NCI-H1092 (cell line): ENCODE measurements around the gene NAPA.

Experiments used
- DNase-seq: peaks from one replicate; lab custom pipeline; 2025; lab: John Stamatoyannopoulos, UW

Gene NAPA

GRCh38 chr19:47458672-47459071 is 56.2 kb downstream of the NAPA start:
- no peak for DNase-seq

GRCh38 chr19:47456721-47457474 is 58.0 kb downstream of the NAPA start:
- DNase-seq: no peak

- DNase-seq: no peak
Measured at GRCh38 chr19:47450478-47450877, 64.4 kb downstream of the NAPA start.

GRCh38 chr19:47448360-47448727 is 66.5 kb downstream of the NAPA start:
- DNase-seq: no peak

- DNase-seq: peak; percentile 31
Measured at GRCh38 chr19:47447470-47448359, 67.1 kb downstream of the NAPA start.

GRCh38 chr19:47446534-47447469 is 68.1 kb downstream of the NAPA start:
- no peak for DNase-seq

GRCh38 chr19:47445937-47446402 is 68.9 kb downstream of the NAPA start:
- no peak for DNase-seq

- DNase-seq: no peak
Measured at GRCh38 chr19:47445527-47445926, 69.3 kb downstream of the NAPA start.

GRCh38 chr19:47444388-47444821 is 70.5 kb downstream of the NAPA start:
- no peak for DNase-seq

- DNase-seq: no peak
Measured at GRCh38 chr19:47443331-47443730, 71.5 kb downstream of the NAPA start.

GRCh38 chr19:47438793-47439220 is 76.1 kb downstream of the NAPA start:
- DNase-seq: no peak
